Activated effector memory CD4-positive, alpha-beta T cell treated with anti-CD3 and anti-CD28 coated beads, Interleukin-2, amount 50 U/mL, for 16 hours (primary cell): ENCODE measurements around the gene SLC25A52.
"Not testable (repeated sequence)": the region's sequence is repeated elsewhere in the genome, so short reads cannot be mapped to it uniquely, and the experiment has no call there.

Experiments used
- DNase-seq: peaks from one replicate; pipeline ENCODE4 v3.0.0-alpha.2; 2020

The SLC25A52 gene, protein sequence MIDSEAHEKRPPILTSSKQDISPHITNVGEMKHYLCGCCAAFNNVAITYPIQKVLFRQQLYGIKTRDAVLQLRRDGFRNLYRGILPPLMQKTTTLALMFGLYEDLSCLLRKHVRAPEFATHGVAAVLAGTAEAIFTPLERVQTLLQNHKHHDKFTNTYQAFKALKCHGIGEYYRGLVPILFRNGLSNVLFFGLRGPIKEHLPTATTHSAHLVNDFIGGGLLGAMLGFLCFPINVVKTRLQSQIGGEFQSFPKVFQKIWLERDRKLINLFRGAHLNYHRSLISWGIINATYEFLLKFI

DNA sequence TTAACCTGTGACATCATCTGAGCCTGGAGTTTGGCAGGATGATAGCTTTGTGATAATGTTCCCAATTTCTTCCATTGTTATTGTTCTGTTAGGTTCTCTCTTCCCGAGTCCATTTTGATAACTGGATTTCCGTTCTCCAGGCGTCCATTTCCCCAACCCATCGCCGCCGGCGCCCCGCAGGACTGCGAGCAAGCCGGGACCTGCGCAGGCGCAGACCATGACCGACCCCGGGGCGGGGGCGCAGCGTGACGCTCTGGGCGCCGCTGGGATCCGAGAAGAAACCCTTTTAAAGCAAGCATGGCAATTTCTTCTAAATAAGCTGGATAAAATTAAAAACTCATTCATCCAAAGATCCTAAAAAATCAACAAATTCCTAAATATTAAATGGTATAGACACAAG, at the start of gene SLC25A52:
SLC25A52 (minus strand) TSS at position 186 of the 400 bp plus-strand sequence. CDS start 219 bp downstream, outside the sequence.
- DNase-seq = no peak

DNA sequence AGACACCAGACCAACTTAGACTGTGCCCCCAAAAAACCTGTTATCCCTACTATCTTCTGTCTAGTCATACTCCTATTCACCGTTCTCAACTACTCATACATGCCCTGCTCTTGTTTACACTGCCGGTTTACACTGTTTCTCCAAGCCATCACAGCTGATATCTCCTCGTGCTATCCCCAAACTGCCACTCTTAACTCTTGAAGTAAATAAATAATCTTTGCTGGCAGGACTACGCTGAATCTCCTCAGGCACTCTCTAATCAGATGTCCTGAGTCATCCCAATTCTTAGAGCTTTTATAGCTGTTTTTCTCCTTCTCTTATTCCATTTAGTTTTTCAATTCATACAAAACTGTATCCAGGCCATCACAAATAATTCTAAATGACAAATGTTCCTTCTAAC, 48.4 kb upstream of the SLC25A52 start:
- not testable (repeated sequence) for DNase-seq

DNA sequence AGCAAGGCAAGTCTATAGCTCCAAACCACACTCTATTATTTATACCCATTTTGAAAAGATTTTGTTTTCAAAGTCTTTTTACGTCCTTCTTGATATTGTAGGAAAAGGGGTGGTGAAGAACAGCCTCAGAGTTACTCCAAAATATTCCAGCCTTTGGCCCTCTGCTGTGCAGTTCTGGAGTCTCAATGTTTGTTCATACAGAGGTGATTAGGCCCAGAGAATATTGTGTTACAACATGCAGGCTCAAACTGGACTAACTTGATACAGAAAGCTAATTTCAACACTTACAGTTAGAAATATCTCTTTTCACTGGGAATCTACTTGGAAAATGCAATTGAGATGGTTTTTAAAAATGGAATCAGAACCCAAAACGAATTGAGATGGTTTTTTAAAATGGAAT, 40.4 kb upstream of the SLC25A52 start:
- no peak for DNase-seq

DNA sequence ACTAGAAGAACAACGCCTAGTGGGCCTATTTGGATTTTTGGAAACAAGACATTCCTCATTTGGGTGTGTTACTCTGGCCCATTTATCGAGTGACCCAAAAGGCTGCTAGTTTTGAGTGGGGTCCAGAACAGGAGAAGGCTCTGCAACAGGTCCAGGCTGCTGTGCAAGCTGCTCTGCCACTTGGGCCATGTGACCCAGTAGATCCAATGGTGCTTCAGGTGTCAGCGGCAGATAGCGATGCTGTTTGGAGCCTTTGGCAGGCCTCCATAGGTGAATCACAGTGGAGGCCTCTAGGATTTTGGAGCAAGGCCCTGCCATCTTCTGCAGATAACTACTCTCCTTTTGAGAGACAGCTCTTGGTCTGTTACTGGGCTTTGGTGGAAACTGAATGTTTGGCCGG, 38.6 kb upstream of the SLC25A52 start:
- DNase-seq = not testable (repeated sequence)

DNA sequence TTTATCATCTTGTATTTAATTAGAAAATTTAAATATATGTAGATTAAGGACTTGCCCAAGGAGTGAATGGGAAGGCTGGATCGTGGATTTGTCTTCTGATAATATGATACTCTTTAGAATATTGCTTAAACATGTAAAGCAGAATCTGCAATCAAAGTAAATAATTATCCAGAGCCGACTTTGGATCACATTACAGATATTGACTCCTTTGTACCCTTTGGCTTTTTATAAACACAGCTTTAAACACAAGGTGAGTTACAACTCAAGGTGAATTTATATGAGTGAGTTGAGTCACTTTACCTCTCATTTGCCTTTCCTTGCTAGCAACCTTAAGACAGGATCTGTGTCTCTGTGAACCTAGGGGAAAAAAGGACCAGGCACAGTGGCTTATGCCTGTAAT, 37.7 kb upstream of the SLC25A52 start:
- DNase-seq = no peak

DNA sequence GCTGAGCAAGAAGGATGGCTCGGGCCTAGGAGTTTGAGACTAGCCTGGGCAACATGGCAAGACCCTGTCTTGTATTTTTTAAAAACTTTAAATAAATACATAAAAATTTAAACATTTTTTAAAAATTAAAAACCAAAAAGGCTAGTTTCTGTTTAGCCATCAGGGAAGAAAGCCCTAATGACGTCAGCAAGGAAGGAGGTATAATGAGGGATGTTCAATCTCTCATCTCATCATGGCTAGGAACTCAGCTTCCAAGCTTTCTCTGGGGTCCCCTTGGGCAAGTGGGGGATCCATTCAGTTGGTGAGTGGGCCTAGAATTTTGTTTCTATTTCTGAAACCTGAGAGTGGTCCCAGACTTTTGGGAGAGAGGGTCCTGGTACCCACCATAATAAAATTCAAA, 35.1 kb upstream of the SLC25A52 start:
- DNase-seq = no peak

DNA sequence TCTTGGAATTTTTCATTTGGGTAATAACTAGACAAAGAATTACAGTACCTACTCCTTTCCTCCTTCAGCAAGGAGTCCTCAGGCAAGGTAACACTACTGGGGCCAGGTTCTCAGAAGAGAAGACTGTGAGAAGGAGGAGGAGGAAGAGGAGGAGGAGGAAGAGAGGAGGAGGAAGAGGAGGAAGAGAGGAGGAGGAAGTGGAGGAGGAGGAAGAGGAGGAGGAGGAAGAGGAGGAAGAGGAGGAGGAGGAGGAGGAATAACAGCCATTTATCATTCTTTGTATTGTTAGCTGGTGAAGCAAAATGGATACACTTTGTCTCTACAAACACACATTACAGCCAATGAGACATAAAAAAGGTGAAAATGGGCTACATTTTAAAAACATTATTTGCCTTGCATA, 32.9 kb upstream of the SLC25A52 start:
- no peak for DNase-seq

DNA sequence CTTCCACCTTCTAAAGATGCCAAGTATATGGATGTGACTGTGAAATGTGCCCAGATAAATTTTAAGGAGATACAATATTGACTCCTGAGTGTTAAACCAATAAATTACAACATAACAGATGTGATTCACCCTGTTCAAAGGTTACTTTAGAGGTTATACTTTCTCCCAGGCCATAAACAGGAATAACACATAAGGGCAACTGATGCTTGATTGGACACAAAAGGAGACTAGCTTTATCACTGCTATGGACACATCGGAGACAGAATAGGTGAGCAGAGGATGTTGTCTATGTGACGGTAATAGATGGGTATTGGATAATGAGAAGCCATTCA, 31.9 kb upstream of the SLC25A52 start:
- no peak for DNase-seq

DNA sequence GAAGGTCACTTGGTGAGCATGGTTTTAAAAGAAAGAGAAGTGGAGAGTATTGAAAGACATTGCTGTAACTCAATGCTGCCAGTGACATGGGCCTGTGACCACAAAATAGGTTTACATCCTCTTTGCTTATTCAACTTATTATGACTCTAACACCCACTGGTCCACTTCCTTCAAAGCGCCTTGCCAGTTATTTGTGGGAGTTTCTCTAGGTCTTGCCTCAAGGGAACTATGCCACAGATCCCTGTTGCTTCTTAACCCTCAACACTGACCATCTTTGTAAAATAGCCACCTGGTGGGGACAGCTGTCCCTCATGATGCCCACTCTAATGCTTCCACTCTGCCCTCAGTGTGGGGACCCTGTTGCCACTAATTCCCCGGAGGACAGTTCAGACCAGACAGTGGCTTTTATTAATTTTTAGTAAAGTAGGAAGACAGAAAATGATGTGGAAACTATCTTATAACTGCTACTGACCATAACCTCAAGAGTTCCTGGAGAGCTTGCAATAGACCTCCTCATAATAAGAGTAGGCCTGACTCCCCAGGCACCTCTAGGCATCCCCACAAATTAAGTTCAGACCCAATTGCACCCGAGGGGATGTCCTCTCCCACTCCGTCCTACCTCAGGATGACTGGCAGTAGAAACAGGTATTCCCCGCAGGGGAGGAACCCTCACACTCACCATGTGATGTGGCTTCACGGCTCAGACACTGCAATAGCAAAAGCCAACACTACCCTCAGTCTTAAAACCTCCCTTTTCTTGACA, 31.3 kb upstream of the SLC25A52 start:
- DNase-seq = no peak

DNA sequence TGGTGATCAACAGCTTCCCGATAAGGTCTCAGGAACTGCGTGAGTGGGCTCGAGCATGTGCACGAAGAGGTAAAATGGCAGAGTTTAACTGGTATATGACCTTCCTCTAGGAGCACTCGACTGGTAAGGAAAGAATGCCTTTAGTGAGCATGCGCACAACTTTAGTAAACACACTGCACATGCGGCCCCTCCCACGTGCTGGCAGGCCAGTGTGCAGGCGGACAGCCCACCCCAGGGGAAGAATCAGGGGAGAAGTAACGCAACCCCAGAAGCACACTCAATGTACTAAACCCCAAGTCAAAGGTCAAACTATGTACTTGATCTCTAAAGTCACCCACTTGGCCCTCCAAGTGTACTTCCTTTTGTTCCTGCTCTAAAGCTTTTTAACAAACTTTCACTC, 28.7 kb upstream of the SLC25A52 start:
- DNase-seq = no peak

DNA sequence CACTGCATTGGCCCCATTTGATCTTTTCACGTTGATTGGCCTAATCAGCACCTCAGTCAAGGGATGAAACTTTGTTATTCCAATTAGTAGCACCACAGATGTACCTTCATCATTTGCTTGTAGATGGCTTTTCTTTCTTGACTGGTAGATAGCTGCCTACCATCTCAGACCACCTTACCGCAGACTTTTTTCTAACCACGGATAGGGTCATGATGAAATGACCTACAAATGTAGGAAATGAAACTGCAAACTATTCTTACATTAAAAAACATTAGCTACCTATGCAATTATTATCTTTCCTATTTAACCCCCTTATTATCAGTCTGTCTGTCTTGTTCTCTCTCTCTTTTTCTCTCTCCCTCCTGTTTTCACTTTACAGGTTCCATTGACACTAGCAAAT, 22.4 kb upstream of the SLC25A52 start:
- DNase-seq = no peak

DNA sequence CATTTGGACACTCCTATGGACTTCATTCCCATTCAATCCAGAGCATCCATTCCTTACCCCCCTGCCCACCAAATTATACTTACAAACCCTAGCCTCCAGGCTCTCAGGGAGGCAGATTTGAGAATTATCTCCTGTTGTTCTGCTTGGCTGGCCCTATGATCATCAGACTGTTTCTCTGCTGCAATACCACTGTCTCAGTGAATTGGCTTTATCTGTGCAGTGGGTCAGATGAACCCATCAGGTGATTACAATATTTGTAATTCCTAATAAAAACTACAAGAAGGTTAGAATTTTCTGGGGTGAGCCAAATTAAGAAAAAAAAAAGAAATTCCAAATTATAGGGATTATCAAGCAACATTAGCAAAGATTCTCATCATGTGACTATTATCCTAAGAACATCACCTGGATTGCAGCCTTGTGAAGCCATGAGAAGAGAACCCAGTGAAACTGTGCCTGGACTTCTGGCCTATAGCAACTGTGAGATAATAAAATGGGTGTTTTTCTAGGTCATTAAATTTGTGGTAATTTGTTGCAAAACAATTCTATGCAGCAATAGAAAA, 17.8 kb upstream of the SLC25A52 start:
- no peak for DNase-seq

DNA sequence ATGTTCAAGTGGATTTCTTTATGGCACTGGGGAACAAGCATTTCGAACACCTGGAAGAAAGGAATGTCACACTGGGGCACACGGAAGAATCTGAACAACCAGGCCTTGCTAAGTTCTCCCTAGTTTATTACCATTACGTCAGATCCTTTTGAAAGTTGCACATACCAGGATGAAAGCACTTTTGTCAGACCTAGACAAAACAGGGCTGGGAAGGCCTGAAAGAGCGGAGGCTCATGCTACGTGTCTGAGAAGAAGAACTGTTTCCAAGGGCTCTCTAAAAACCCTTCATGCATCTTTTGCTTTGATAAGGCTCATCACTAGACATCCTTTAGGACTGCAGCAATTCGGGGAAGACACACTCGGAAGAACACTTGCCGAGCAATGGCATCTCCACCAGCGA, 15.4 kb upstream of the SLC25A52 start:
- DNase-seq = no peak

DNA sequence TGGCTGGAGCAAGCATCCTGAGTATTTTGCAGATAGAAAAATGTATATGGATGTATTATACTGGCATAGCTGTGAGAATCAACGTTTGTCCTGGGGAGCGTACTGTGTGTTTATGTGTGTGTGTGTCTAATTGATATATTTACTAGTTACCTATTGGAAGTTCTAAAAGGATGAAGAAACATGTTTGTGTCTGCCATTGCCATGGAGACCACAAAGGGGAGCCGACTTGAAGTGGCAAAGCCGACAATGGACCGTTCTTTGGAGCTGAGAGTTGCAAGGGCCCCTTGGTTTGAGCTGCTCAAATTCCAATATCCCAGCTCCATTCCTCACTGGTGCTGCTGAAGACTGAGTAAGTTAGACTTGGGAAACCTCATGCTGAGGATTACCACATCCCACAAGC, 14.3 kb upstream of the SLC25A52 start:
- no peak for DNase-seq

DNA sequence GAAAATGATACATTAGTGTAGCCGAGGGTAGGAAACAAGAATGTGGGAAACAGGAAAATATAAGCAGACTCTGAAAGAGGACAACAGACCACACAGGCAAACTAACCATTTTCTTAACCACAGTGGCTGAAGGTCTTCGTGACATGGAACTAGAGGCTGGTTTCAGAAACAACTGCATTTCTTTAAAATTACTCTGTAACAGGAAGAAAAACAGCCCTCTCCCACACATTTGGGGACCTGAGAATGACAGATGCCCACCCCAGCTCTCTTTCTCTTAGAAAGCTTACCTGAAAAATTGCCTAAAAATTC, 13.8 kb upstream of the SLC25A52 start:
- no peak for DNase-seq

DNA sequence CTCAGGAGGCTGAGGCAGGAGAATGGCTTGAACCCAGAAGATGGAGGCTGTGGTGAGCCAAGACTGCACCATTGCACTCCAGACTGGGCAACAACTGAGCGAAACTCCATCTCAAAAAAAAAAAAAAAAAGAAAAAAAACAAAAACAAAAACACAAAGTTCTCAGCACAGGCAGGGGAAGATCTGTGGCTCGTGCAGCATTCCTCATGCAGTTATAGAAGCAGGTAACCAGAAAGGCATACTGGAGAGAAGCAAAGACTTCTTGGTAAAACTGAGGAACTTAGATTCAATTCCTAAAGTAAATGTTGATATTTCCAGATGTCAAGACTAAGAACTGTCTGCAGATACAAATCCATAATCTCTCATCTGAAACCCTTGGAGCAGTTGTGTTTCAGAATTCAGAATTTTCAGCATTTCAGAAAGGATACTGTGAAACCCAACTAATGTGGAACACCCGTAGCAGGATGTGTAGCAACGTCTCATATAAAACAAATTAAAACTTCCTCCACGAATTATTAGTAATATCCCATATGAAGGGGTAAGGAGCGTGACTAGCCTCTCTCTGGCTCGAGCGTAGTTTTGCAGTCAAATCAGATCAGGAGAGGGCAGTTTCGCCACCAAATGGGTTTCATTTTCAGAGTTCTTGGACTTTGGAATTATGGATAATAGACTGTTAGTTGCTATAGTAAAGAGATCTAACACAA, 13.2 kb upstream of the SLC25A52 start:
- DNase-seq = no peak

DNA sequence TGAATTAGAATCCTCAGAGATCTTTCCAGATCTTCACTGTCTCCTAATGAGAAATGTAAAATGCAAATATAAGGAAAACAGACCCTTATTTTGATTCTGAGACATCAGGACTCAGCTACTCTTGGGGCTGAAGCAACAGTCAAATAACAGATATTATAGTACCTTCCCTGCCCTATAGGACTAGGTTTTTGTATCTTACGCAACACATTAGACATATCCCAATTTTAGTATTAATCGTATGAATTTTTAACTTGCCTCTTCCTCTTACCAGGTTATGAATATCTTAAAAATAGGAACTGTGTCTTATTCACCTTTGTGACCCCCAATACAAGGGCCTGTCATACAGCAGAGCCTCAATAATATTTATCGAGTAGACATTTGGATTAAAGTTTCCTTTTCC, 12.0 kb upstream of the SLC25A52 start:
- no peak for DNase-seq

DNA sequence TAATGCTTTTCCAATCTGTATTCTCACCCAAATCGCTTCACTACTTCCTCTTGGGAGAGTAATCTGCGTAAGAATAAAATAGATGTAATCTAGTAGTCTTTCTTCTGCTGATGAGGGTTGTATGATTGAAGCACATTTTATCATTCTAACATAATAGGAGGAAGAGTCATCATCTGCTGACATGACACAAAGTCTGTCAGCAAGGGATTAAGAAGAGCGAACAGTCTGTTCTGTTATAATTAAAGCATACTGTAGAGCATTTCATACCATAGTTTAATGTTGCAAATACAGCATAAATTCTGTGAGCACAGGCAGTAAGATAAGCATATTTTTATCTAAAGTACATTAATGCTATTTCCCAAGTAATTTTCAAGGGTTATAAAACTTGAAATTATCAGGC, 10.4 kb downstream of the SLC25A52 start:
- no peak for DNase-seq

DNA sequence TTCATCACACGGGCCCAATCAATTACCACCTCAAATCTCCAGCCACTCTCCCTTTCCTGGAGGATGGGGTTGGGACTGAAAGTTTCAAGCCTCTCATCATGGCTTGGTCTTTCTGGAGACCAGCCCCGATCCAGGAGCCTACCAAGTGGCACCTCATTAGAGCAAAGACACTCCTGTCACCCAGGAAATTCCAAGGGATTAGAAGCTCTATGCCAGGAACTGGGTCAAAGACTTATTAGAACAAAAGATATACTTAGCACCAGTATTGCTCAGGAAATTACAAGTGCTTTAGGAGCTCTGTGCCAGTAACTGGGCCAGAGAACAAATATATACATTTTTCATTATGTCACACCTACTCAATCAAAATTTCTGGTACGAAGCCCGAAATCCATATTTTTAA, 14.3 kb downstream of the SLC25A52 start:
- DNase-seq = no peak

DNA sequence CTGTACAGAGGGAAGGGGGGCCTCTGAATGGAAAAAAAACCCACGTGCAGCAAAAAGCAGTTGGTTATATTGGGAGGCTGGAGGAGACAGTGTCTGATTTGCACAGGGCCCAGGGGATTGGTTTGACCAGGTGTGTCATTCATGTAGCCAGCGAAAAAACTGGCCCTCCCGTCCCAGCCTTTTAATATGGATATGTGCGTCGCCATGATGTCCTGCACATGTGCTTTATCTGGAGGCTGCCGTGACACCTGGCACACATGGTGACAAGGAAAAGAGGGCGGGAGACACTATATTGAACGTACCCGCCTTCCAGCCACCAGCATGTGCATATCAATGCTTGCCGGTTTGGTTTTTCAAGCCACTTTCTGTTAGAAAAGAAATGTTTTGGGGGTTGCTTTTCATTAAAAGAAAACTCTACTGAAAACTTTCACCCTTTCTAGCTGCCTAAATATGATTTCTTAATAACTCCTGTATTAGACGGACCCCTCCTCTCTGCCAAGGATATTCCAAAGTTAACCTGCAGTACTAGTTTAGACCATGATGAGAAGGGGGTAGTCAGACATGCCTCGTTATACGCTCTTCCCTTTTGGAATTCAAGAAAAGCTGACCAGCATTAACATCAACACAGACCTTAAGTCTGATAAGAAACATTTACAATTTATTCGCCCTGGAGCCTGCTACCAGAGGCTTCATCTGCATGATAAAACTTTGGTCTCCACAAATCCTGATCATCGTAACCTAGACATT, 16.2 kb downstream of the SLC25A52 start:
- no peak for DNase-seq

DNA sequence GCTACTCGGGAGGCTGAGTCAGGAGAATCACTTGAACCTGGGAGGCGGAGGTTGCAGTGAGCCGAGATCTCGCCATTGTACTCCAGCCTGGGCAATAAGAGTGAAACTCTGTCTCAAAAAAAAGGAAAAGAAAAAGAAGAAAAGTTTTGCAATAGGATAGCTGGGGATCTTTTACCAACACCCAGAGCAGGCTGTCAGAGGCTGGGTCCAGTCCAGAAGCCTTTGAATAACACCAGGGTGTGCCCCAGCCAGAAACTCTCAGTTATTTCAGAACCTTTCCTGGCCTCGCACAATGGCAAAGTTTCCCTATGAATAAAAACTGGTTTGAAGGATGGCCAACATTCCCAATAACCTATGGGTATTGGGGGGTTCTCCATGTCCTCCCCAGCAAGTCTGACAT, 17.1 kb downstream of the SLC25A52 start:
- not testable (repeated sequence) for DNase-seq

DNA sequence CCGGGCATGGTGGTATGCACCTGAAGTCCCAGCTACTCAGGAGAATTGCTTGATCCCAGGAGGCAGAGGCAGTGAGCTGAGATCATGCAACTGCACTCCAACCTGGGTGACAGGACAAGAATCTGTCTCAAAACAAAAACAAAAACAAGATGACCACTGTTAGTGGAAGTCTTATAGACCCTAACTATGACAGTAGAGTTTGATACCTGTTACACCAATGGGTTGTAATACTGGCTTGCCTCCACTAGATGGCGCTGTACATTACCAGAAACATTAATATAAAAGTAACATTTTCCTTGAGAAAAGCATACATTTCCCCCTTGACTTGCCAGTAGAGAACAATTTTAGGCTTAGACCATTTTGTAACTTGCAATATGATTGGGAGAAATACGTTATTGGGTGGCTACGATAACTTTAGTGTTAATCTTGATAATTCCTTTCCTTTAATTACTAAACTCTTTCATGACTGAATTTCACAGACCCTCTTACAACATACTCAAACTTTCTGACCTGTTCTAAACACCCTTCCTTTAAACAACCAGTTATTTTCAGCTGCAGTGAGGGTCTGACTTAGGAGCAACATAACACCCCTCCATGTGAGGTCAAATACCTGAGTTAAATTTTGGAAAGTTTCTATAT, 19.5 kb downstream of the SLC25A52 start:
- peak; percentile 79 for DNase-seq

DNA sequence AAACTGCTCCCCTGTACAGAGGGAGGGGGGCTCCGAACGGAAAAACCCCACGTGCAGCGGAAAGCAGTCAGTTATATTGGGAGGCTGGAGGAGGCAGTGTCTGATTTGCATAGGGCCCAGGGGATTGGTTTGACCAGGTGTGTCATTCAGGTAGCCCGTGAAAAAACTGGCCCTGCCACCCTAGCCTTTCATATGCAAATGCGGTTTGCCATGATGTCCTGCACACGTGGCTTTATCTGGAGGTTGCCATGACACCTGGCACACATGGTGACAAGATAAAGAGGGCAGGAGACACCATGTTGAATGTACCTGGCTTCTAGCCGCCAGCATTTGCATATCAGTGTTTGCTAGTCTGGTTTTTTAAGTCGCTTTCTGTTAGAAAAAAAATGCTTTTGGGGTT, 20.5 kb downstream of the SLC25A52 start:
- no peak for DNase-seq
